Vagina (tissue), 2 donors: ENCODE data around the gene PDE5A.

ENCODE experiments used
- POLR2A ChIP-seq, 2 donors: fragments of 450-650 bp; IDR thresholded peaks; one replicate each; pipeline ENCODE4 v1.6.1; 2017; ENCODE audit warnings: antibody characterized with exemption in 2 of 2, mild to moderate bottlenecking in 2 of 2, moderate library complexity in 2 of 2
- POLR2AphosphoS5 ChIP-seq, 2 donors: sonication (generic); formaldehyde crosslinking; IDR thresholded peaks; one replicate each; pipeline ENCODE4 v1.9.0; 2017; ENCODE audit warnings: antibody characterized with exemption in 2 of 2, mild to moderate bottlenecking in 2 of 2, low read depth in 1 of 2; ENCODE audit not compliant: insufficient read depth in 1 of 2
- TF ChIP-seq, protein P1 (sequence below), 3 experiments: fragments of 450-650 bp in 2 of 3; fragments of 200-600 bp in 1 of 3; sonication (generic) in 1 of 3; IDR thresholded peaks; one replicate each; pipeline ENCODE4 v1.5.1; 2017 to 2019; ENCODE audit warnings: antibody characterized with exemption in 3 of 3, mild to moderate bottlenecking in 2 of 3, moderate library complexity in 2 of 3

- TF ChIP-seq, protein P1, sequence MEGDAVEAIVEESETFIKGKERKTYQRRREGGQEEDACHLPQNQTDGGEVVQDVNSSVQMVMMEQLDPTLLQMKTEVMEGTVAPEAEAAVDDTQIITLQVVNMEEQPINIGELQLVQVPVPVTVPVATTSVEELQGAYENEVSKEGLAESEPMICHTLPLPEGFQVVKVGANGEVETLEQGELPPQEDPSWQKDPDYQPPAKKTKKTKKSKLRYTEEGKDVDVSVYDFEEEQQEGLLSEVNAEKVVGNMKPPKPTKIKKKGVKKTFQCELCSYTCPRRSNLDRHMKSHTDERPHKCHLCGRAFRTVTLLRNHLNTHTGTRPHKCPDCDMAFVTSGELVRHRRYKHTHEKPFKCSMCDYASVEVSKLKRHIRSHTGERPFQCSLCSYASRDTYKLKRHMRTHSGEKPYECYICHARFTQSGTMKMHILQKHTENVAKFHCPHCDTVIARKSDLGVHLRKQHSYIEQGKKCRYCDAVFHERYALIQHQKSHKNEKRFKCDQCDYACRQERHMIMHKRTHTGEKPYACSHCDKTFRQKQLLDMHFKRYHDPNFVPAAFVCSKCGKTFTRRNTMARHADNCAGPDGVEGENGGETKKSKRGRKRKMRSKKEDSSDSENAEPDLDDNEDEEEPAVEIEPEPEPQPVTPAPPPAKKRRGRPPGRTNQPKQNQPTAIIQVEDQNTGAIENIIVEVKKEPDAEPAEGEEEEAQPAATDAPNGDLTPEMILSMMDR (IDR thresholded peaks at IDR 0.05): no peak
- TF ChIP-seq POLR2A (IDR thresholded peaks at IDR 0.05) (no peak), POLR2AphosphoS5 (IDR thresholded peaks at IDR 0.05; ENCODE audit: insufficient read depth in 1 of 2, low read depth in 1 of 2) (no peak)
Measured at GRCh38 chr4:119581190-119581873, 47.3 kb downstream of the PDE5A start.
